GM12891 (cell line): ENCODE results near the gene LBHD1.

ENCODE experiments used
- POLR2A ChIP-seq: IDR thresholded peaks from 2 replicates; pipeline ENCODE4 v1.6.1; 2011; ENCODE audit warnings: low read depth, low read length, control low read depth
- TAF1 ChIP-seq: IDR thresholded peaks from 2 replicates; pipeline ENCODE4 v1.6.1; 2011; ENCODE audit warnings: low read depth, low read length, control low read depth

GRCh38 chr11:62706850-62707247 is 34.8 kb upstream of the LBHD1 start:
- TF ChIP-seq TAF1 (no peak), POLR2A (no peak)
